LNCAP (cell line): Measurements from ENCODE around the gene PABPC1L.

ENCODE experiments used
- CTCF ChIP-seq: fragments of 450-650 bp; IDR thresholded peaks from 2 replicates; pipeline ENCODE4 v1.5.1; 2017; ENCODE audit warnings: mild to moderate bottlenecking

The PABPC1L gene

GRCh38 chr20:44924541-44924940, 14.7 kb downstream of the PABPC1L start:
- no peak for TF ChIP-seq CTCF

- TF ChIP-seq CTCF: no peak
Observed at GRCh38 chr20:44928595-44928994, 18.7 kb downstream of the PABPC1L start.

GRCh38 chr20:44930517-44931168, 20.8 kb downstream of the PABPC1L start:
- TF ChIP-seq CTCF: no peak

GRCh38 chr20:44931911-44932310, 22.1 kb downstream of the PABPC1L start:
- TF ChIP-seq CTCF: no peak

- TF ChIP-seq CTCF: no peak
Observed at GRCh38 chr20:44932916-44933315, 23.1 kb downstream of the PABPC1L start.

GRCh38 chr20:44936510-44936909, 26.6 kb downstream of the PABPC1L start:
- no peak for TF ChIP-seq CTCF

GRCh38 chr20:44938637-44939036, 28.8 kb downstream of the PABPC1L start:
- no peak for TF ChIP-seq CTCF
